CD4-positive, alpha-beta T cell treated with Interleukin-15 for 4 hours (primary cell): ENCODE data around the gene KCNK17.

Experiments used
- DNase-seq: peaks from one replicate; pipeline ENCODE4 v3.0.0-alpha.2; 2020; ENCODE audit warnings: low spot score

Gene KCNK17

DNA sequence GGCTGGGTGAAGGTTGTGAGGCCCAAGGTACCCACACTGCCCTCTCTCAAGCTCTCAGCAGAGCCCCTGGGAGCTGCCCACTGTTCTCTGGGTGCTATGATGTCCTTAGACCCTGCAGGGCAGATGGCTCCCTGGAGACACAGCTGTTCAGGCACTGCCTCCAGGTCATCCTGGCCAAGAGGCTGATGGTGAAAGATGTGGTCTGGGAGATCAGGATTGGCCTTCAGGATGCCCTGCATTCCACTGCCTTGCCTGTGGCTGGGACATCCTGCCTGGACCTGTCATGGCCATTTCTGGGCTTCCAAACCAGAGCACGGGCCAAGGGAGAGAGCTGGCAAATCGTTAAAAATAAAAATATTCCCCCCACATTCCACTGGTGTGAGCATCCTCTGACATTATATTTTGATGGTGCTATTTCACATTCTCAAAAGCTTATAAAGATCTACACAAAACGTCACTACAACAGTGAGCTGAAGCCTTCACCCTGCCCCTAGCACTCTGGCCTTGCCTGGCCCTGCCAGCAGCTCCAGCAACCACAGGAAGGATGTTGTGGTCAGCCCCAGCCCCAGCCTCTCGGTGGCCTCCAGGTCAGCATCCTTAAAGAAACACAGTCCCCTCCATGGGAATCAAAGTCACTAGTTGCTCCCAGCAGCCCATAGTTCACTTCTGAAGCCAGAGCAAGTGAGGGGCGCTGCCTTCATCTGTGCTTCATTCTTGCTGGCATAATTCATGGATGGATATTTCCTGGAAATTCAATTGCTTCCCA, 21.7 kb upstream of the KCNK17 start:
- no peak for DNase-seq

DNA sequence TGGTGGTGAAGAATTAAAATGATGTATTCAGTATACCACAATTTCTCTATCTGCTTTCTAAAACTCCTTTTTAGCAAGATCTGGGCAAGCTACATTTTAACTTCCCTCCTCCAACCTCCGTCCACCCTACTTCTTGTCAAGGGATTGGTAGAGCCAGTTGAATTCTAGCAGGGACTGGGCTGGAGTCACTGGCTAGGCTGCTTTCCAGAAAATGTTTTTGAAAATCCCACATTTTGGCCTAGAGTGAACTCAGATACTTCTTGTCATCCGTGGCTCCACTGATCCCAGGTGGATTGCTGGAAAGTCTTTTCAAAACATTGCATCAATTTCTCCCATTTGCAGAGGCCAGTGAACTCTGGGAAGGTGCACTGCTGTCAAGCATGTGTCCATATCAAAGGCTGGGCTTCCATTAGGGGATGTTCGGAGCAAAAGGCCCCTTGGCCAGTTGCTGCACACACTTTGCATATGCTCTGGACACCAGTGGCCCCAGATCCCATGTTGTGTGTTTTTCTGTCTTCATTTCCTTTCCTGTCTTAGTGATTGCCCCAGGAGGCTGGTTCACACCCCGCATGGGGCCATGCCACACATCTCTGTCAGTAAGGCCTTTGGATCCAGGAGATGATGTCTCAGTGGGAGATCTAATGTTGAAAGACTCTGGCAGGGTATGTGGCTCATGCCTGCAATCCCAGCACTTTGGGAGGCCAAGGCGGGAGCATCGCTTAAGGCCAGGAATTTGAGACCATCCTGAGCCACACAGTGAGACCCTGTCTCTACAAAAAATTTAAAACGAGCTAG, 19.6 kb upstream of the KCNK17 start:
- no peak for DNase-seq

DNA sequence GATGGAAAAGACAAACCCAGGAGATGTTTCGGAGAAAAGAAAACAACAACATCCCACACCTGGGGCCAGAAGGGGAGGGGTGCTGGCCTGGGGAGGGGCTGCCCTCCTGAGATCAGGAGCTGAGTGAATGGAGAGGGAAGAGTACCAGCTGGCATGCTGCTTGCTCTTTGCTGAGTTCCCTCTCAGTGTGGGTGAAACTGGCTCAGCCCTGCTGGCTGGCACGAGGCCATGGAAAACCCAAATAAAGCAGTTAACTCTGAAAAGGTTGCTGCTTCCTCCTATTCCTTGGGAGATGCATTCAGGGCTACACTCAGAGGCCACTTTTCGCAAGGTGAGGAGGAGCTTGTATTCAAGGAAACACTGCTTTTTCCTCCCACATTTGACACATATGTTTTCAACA, 16.3 kb upstream of the KCNK17 start:
- DNase-seq: no peak

DNA sequence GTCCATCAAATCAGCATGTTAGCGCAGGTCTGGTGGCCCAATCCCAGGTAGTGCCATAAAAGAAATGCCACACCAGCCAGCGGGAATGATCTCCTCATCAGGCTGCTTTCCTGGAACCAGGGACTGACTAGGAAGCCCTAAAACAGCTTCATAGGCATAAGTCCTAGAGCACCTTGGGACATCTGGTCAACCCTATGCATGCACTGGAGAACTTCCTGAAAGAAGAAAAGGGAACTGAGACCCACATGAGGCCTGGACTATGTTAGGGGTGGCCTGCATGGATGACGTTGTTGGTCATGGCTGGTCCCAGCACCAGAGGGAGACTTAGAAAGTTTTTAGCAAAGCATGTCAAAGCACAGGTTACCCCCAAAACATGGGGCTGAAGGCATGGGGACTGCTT, 15.8 kb upstream of the KCNK17 start:
- DNase-seq: no peak

DNA sequence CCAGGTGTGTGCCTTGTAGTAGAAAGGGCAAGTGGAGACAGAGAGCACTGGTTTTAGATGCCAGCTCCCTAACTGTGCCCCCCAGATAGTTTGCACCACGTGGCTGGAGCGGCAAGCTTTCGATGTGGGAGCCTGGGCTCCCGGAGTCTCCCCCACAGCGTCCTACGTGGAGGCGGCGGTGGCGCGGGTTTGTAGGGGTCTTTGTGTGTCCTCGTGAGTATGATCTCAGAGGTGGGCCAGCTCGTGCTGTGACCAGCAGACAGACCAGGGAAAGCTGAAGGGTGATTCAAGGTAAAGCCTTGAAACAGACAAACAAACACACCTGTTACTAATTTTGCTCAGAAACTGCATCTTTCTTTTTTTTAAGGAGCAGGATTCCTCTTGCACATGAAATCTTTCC, 13.8 kb upstream of the KCNK17 start:
- DNase-seq: no peak

DNA sequence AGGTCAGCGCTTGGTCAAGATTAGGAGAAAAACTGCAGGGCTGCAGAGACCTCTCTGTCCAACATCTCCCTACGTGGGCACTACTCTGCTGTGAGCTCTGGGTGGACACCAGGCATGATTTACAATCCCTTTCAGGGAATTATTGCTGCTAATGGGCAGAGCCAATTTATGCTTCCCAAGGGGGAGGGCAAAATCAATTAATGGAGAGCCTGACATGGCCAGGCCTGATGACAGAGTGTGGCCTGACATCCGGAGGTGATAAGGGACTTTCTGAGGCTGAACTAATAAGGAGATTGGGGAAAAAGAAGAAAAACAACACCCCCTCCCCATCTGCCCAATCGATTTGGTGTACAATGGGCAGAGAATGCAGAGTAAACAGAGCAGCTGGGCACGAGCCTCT, 13.3 kb upstream of the KCNK17 start:
- no peak for DNase-seq

DNA sequence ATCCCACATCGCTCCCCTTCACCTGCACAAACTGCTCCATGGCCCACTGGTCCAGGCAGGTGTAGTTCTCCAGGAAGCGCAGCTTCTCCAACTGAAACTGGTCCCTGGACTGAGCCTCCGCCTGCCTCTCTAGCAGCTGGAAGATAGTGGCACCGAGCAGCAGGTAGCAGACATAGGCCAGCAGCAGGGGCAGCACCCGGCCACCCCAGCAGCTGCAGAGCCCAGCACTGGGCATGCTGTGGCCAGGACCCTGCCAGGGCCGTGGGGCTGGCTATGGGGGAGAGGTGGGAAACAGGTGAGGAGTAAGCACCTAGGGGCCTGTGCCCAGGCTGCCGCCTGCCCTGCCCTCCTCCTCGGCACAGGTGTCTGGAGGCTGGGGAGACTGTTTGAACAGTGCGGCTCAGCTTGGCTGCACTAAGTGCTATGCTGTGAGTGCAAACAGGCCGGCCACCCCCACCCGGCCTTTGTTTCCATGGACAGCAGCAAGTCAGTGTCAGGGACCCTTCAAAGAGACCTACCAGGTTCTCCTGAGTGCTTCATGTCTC, 8.2 kb upstream of the KCNK17 start, which contains the start of gene KCNK16:
KCNK16 (minus strand) TSS at position 397 of the 545 bp plus-strand sequence; CDS start at position 235, 162 bp downstream.
- no peak for DNase-seq

DNA sequence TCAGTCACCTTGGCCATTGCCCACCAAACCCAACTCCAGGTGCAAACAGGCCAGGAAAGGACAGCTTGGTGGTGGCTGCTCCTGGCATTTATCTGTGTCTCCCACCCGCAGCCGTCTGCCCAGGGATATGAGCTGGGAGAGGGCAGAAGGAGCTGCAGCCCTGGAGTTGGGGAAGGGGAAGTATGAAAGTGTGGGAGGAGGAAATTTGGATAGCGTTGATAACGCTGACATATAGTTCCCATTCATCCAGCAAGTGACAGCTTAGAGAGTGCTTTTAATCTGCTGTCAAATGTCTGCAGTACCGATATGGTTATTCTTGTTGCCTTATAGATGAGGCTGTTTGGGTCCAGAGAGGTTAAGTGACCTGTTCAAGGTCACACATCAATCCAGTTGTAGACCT, 7.5 kb upstream of the KCNK17 start:
- DNase-seq: no peak

DNA sequence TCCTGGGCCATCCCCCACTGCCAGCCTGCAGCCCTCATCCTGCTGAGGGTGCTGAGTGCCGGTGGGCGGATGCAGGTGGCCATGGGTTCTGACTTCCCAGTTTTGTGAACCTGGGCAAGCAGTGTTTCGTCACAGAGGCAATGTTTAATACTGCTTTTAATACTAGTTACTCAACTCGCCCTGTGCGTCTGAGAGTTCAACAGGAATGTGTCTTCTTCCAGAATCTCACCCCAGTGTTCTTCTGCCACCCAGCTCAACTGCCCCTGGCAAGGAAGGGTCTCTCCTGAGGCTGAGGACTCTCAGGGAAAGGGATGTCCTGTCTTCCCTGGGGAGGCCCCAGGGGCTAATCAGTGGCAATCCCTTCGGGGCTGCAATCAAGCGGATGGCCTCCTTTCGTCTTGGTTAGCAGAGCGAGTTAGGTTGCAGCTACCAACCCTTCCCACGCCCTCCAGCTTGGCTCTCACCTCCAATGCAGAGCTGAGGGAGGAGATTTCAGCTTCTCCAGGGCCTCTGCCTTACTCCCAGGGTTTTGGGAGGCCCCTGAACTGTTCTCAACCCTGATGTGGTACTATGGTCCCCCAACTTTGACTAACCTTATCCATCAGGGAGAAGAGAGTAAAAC, 6.3 kb upstream of the KCNK17 start:
- no peak for DNase-seq

DNA sequence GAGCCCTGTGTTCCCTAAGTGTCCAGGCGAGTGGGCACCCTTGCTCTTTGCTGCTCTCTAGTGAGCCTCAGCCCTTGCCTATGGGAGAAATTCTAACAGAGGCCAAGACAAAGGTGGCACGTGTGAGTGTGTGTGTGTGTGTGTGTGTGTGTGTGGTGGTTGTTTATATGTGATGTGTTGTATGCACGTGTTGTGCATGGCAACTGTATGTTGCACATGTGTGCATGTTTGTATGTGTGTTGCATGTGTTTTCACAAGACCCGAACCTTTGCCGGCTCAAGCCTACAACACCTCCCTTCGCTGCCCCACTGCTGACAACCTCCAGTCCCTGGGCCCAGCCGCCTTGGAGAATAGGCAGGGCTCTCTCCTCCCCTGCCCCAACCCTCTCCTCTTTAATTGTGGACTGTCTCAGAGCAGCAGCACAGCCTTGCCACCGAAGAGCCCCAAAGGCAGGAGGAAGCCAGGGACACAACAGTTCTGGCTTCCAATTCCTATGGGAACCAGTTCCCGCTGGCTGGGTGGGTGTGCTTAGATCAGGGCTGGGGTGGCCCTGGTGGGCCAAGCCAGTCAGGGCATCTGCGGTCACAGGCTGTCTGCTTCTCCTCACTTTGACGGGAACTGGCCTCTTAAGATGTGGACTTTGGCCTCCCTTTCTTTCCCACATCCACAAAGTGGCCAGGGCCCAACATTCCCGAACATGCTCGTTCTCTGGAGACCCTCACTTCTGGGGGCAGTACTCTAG, 5.6 kb upstream of the KCNK17 start:
- DNase-seq: no peak

DNA sequence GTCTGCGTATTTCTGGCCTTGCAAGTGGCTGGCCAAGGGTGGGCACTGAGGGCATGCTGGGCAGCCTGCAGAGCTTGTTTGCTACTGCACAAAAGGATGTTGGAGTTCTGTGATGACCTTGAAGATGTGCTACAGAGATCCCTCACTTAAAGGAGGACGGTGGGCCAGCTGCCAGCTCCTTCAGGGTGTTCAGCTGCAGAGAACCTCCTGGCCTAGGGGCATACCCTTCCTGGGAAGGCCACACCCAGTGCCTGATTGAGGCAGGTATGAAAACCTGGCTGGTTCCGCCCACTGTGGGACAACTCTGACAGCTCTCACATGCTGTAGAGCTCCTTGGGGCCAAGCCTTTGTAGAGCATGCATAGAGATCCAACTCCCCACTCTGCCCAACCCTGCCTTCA, 3.0 kb upstream of the KCNK17 start:
- DNase-seq: no peak

DNA sequence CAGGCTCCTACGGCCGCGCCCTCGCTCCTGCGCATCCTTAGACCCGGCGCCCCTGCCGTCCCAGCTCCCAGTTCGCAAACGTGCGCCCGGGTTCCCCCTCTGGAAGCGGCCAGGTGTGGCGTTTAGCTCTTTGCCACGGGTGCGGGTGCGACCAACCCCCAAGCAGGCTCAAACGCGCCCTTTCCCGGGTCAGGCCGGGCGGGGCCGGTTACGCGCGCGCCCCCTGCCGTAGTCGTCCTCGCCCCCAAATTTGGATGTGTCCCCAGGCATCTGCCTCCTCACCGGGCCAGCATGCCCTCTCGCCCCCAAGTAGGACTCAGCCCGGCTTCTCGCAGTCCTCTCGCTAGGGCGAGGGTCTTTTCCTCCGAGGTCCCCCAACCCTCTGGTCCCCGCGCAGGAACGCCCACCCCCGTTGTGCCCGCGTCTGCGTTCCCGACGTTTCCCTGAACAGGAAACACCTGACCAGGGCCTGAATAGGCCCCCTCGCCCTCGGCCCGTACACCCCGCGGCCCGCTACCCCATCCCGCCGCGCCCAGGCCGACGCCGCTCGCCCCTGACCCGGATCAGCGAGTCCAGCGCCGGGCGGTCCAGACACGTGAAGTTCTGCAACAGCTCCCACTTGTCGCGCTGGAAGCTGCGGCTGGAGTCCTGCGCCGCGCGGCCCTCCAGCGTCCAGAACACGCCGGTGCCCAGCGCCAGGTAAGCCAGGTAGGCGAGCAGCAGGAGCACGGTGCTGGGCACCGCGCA, 520 bp downstream of the KCNK17 start:
- DNase-seq: no peak

DNA sequence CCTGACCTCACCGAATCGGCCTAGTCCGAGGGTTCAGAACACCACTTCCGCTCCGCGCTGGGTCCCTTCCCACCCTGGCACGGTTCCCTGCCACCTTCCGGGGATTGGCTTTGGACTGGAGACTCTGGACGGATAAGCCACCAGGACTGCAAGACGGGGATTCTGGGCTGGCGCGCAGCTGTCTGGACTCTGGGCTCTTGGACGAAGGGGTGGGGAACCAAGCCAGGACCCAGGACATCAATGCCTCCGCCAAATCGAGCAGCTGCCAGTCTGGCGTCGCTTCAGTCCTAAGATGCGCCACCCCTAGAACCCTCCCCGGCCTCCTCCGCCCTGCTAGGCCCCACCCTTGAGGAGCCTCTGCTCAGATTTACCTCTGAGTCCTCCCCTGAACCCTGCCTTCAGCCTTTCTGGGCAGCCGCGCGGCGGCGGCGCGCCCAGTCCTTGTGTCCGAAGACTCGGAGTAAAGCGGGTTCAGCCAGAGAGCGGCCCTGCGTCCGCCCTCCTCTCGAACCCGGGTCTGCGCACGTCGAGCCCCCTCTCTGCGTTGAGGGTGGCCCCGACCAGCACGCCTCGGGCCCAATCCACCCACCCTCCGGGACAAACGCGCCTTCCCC, 1.2 kb downstream of the KCNK17 start:
- DNase-seq: no peak

DNA sequence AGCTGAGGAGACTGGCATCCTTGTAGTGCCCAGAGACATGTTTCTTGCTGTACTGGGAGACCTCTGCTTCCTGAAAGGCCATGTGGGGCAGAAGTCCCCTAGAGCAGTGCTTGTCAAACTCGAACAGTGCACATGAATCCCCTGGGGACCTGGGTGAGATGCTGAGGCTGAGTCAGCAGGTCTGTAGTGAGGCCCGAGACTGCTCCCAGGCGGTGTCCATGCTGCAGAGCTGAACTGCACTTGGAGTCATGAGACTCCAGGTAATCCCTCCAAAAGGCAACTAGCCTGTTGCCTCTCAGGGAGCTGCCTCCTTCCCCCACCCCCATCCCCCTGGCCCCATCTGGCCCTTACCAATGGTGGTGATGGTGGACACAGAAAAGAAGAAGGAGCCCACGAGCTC, 3.7 kb downstream of the KCNK17 start:
- DNase-seq: no peak

DNA sequence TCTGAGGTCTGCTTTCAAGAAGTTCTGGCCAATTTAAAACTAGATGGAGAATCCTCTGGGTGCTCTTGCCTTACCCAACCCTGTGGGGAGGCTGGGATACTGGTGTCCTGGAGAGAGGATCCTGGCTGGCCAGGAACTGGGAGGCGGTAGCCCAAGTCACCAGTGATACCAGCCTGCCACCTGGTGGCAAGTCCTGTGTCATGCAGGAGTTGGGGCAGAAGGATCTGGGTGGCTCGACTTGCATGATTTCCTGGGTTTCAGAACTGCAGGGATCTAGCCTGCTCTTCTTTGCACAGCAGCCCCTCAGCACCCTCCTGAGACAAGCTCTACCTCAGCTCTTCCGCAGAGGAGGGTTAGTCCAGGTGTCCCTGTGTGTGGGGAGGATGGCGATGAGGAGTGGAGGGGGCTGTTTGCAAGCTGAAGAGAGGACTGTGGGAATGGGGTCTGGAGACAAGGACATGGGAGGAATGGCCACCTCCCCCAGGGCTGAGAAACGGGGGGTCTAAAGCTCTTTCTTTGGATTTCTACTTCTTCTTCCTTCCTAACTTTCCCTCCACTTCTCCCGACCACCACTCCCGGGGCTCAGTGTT, 4.2 kb downstream of the KCNK17 start:
- DNase-seq: peak; percentile 49

DNA sequence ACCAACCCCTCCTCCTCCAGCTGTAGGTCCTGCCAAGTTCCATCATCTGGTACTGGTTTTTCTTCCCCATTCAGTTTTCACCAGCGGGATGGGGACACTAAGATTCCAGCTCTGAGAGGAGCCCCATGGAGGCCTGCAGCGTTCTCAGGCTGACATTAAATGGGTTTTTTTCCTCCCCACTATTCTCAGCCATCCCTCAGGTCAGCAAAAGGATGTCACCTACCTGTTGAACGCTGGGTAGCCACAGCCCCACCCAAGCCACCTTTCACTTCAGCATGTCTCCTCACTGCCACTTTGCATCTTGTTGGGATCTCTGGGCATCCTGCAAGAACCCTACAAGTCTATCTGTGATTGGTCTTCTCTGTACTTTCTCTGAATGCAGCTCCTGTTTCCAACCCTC, 6.8 kb downstream of the KCNK17 start:
- no peak for DNase-seq

DNA sequence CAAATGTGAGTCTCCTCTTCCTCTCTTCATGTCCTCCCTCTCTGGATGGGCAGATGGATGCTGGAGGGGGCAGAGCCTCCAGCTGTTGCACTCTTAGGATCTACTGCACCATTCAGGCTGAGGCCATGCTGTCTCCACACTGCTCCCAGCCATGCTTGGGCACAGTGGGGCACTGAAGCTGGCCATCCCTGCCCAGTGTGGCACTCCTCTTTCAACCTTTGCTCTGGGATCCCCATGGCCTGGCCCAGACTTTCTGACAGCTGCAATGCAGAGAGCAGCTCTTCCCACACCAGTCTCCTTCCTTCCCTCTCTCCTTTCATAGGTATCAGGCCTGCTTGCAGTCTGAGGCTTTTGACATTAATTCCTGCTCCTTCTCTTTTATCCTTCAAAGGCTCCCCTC, 9.3 kb downstream of the KCNK17 start:
- DNase-seq: no peak

DNA sequence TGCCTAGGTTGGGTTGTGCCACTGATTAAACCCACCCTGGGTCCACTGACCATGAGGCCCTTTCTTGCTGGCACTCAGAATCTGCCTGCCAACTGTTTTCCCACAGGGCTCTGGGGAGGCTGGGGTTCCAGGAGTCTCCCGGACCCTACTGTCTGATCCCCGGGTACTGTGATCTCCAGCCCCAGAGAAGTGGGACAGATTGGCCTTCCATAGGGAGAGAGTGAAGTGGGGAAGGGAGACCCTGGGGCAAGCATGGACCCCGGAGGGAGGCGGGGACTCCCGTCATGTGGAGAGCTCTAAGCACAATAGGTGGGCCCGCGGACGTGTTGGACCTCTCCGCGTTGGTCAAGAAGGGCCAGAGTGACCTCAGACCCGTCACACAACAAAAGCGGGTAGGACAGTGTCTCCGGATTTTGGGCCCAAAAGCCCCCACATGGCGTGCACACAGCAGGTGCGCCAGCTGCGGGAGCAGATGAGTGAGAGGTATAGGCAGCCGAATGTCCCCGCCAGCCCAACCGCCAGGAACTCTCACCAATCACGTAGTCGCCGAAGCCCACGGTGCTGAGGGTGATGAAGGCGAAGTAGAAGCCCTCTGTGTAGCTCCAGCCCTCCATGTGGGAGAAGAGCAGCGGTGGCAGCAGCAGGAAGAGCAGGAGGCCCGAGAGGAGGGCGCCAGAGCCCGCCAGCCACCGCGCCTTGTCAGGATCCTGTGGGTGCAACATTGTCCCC, 10.6 kb downstream of the KCNK17 start:
- no peak for DNase-seq

DNA sequence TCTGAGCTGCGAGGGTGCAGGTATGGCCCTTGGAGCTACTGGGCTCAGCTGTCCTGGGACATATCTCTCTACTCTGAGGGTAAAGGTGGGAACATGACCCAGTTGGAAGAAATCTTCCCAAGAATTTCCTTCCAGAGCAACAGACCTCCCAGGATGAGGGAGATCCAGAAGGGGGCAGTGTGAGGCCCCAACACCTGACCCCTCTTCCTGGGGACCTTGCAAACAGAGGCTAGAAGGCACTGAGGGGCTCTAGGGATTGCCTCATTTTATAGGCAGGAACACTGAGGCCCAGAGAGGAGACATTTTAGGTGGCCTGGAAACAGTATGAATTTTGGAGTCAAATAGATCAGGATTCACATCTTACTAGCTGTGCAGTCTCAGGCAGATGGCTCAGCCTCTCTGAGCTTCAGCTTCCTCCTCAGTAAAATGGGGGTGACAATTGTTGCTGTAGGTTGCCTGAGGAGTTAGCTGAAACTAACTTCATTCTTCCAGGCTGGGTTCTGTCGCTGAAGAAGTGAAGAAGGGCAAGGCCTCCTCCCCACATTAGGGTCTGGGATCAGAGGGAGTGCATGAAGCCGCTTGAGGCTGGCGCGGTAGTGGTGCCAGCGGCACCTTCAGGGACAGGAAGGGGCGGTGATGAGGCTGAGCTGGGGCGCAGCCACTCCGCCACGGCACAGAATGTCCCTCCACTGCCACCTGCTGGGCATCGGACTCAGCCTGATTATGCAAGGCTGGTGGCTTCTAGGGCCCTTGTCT, 11.4 kb downstream of the KCNK17 start:
- DNase-seq: peak; percentile 77
